Bone marrow (tissue), 2 donors: Measurements from ENCODE around the gene ZNRF2.
A peak's percentile ranks its signal among the peaks of the same experiment; 100 is the strongest.

Source experiments
- DNase-seq, 2 donors: peaks; one replicate each; lab custom pipeline; 2025; lab: John Stamatoyannopoulos, UW

Gene ZNRF2

GRCh38 chr7:30411897-30412296 lies 127.5 kb downstream of the ZNRF2 start:
- DNase-seq, result no peak

GRCh38 chr7:30412782-30413504 lies 128.5 kb downstream of the ZNRF2 start:
- peak in 1 of 2 donors; percentile 24 for DNase-seq

- no peak for DNase-seq
Observed at GRCh38 chr7:30413864-30414263, 129.5 kb downstream of the ZNRF2 start.
